ENCODE data around the gene HAO2. TPM values are rescaled to one million over a fixed set of nuclear protein-coding genes. Genes with fewer than 3 reads are reported as not detected.
"Not testable (repeated sequence)": the region's sequence is repeated elsewhere in the genome, so short reads cannot be mapped to it uniquely, and the experiment has no call there.

HAO2 gene
- total and polyA plus RNA-seq, 8 donors: 0.11 to 0.76 (median 0.35) TPM; not detected in 2

- H3K27me3 ChIP-seq: no peaks in the 10 kb centered on the region
- intact Hi-C loops (cut with DNase I): no loop called here
- TF ChIP-seq CTCF (IDR thresholded peaks at IDR 0.05): no peak
- H3K27ac ChIP-seq: no peak overlapping the region
- DNase-seq (peak in 2 of 4 donors; percentile 65 to 85), ATAC-seq (peak; percentile 54)
- H3K36me3 ChIP-seq: no peaks in the 10 kb centered on the region
- no peaks in the 10 kb centered on the region for H3K9me3 ChIP-seq
- no peaks in the 10 kb centered on the region for H3K4me1 ChIP-seq
- H3K4me3 ChIP-seq: no peak overlapping the region
Measured at GRCh38 chr1:119372503-119373086, 4.0 kb downstream of the HAO2 start.

DNA sequence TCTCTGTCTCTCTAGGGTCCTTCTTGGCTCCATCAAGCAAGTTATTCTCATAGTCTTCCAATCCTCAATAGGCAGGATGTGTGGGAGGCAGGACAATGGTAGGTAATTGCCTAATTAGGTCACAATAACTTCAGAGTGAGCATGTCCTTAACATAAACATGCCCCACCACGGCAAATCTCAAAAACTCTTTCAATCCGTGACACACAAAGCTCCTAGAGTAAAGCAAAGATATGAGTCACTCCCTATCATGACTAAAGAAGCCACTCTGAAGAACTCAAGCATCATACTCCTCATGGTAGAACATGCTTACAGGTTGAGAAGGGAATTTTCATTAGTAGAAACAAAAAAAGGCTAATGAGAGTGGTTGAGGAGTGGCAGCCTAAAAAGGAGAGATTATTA lies 4.9 kb downstream of the HAO2 start:
- Histone ChIP-seq H3K27me3 (no peaks in the 10 kb centered on the region), H3K9me3 (no peaks in the 10 kb centered on the region), H3K36me3 (no peaks in the 10 kb centered on the region), H3K4me3 (no peak overlapping the region), H3K27ac (no peak overlapping the region), H3K4me1 (no peaks in the 10 kb centered on the region)
- no peak for TF ChIP-seq CTCF (IDR thresholded peaks at IDR 0.05)
- ATAC-seq: peak; percentile 62
- intact Hi-C loops (cut with DNase I): no loop called here
- no peak for DNase-seq

GRCh38 chr1:119374208-119374874 lies 5.8 kb downstream of the HAO2 start:
- intact Hi-C loops (cut with DNase I): no loop called here
- ATAC-seq (no peak), DNase-seq (no peak)
- no peak for TF ChIP-seq CTCF (IDR thresholded peaks at IDR 0.05)
- Histone ChIP-seq H3K4me1 (no peaks in the 10 kb centered on the region), H3K27me3 (no peaks in the 10 kb centered on the region), H3K4me3 (no peak overlapping the region), H3K9me3 (no peaks in the 10 kb centered on the region), H3K36me3 (no peaks in the 10 kb centered on the region), H3K27ac (no peak overlapping the region)

- Histone ChIP-seq H3K27me3 (no peaks in the 10 kb centered on the region), H3K4me3 (no peak overlapping the region), H3K36me3 (no peaks in the 10 kb centered on the region), H3K4me1 (no peaks in the 10 kb centered on the region), H3K27ac (no peak overlapping the region), H3K9me3 (no peaks in the 10 kb centered on the region)
- intact Hi-C loops (cut with DNase I): no loop called here
- ATAC-seq (no peak), DNase-seq (no peak)
- TF ChIP-seq CTCF (IDR thresholded peaks at IDR 0.05): no peak
Measured at GRCh38 chr1:119375366-119375765, 6.8 kb downstream of the HAO2 start.

DNA sequence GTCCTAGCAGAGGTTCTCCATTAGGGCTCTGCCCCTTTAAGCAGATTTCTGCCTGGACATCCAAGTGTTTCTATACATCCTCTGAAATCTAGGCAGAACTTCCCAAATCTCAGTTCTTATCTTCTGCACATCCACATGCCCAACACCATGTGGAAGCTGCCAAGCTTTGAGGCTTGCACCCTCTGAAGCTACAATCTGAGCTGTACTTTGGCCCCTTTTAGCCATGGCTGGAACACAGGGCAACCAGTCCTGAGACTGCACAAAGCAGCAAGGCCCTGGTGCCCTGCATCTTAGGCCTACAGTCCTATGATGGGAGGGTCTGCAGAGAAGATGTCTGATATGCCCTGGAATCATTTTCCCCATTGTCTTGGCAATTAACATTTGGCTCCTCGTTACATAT lies 8.0 kb downstream of the HAO2 start:
- no peak overlapping the region for H3K4me3 ChIP-seq
- intact Hi-C loops (cut with DNase I): no loop called here
- H3K4me1 ChIP-seq: no peaks in the 10 kb centered on the region
- no peak for TF ChIP-seq CTCF (IDR thresholded peaks at IDR 0.05)
- DNase-seq (no peak), ATAC-seq (no peak)
- no peaks in the 10 kb centered on the region for H3K9me3 ChIP-seq
- H3K27ac ChIP-seq: no peak overlapping the region
- no peaks in the 10 kb centered on the region for H3K27me3 ChIP-seq
- H3K36me3 ChIP-seq: no peaks in the 10 kb centered on the region

GRCh38 chr1:119377594-119377993 lies 9.0 kb downstream of the HAO2 start:
- intact Hi-C loops (cut with DNase I): not testable (repeated sequence)

More at GRCh38 chr1:119377594-119377993, 9.0 kb downstream of the HAO2 start:
- not testable (repeated sequence) for H3K27me3 ChIP-seq, H3K4me1 ChIP-seq, H3K9me3 ChIP-seq, ATAC-seq, DNase-seq, H3K27ac ChIP-seq, H3K36me3 ChIP-seq, H3K4me3 ChIP-seq
